ENCODE results near the gene ATP9A. TPM values are rescaled to one million over a fixed set of nuclear protein-coding genes. Genes with fewer than 3 reads are reported as not detected.

ATP9A gene
- total RNA-seq, 4 donors from 2014 or later: 36.1 to 47.4 (median 38.1) TPM

DNA sequence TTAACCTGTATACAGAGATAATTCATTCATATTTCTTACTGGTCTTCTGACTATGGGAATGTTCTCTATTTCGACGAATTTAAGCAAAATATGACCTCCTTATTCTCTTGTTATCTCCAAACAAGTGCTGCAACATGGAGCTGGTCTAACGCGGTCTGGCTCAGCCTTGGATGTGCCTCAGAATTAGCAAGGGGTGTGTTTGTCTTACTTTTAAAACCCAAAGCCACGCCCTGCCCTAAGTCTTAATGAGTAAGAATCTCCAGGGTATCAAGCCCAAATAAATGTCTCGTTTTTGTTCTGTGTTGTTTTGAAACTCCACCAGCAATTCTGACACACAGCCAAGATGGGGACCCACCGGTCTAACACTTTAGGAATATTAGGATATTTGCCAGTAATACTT lies 99.2 kb downstream of the ATP9A start:
- Histone ChIP-seq H3K9me3 (no peaks in the 10 kb centered on the region), H3K36me3 (peaks cover 0 to 38% (median 0%) of the 10 kb centered on the region in 3 donors), H3K27me3 (no peaks in the 10 kb centered on the region), H3K4me3 (no peak overlapping the region), H3K4me1 (no peaks in the 10 kb centered on the region), H3K27ac (peak overlapping the region in 2 of 4 donors; percentile 11 to 49)
- TF ChIP-seq EP300 (IDR thresholded peaks at IDR 0.05) (no peak), POLR2A (IDR thresholded peaks at IDR 0.05) (no peak)
- TF ChIP-seq, protein P1, sequence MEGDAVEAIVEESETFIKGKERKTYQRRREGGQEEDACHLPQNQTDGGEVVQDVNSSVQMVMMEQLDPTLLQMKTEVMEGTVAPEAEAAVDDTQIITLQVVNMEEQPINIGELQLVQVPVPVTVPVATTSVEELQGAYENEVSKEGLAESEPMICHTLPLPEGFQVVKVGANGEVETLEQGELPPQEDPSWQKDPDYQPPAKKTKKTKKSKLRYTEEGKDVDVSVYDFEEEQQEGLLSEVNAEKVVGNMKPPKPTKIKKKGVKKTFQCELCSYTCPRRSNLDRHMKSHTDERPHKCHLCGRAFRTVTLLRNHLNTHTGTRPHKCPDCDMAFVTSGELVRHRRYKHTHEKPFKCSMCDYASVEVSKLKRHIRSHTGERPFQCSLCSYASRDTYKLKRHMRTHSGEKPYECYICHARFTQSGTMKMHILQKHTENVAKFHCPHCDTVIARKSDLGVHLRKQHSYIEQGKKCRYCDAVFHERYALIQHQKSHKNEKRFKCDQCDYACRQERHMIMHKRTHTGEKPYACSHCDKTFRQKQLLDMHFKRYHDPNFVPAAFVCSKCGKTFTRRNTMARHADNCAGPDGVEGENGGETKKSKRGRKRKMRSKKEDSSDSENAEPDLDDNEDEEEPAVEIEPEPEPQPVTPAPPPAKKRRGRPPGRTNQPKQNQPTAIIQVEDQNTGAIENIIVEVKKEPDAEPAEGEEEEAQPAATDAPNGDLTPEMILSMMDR (IDR thresholded peaks at IDR 0.05): no peak
- 70 to 77% methylated on average over 7 of the region's 7 CpGs for WGBS, 2 donors
- DNase-seq (ENCODE audit: low spot score in 2 of 2): no peak

DNA sequence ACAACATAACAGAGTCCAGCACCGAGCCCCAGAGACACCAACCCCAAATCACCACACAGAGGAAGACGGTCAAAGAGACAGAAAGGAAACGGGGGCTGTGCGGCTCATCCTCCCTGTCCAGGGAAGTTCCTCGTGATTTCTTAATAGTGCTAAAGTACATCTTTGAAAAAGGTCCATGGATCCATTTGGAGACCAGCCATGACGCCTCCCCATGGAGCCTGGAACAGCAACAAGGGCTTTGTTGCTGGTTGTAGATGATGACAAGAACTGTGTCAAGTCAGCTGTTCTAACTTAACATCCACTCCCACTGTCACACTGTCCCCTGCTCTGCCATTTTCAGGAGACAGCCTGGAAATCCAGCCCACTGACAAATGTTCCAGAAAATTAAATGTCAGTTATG lies 99.7 kb downstream of the ATP9A start:
- TF ChIP-seq POLR2A (IDR thresholded peaks at IDR 0.05) (no peak), EP300 (IDR thresholded peaks at IDR 0.05) (no peak)
- TF ChIP-seq, protein P1 (IDR thresholded peaks at IDR 0.05): no peak
- no peak for DNase-seq (ENCODE audit: low spot score in 2 of 2)
- Histone ChIP-seq H3K4me1 (no peaks in the 10 kb centered on the region), H3K27me3 (no peaks in the 10 kb centered on the region), H3K4me3 (no peak overlapping the region), H3K36me3 (peaks cover 0 to 34% (median 0%) of the 10 kb centered on the region in 3 donors), H3K27ac (peak overlapping the region in 2 of 4 donors; percentile 11 to 49), H3K9me3 (no peaks in the 10 kb centered on the region)
- 87% methylated on average over 6 of the region's 6 CpGs for WGBS, 2 donors

DNA sequence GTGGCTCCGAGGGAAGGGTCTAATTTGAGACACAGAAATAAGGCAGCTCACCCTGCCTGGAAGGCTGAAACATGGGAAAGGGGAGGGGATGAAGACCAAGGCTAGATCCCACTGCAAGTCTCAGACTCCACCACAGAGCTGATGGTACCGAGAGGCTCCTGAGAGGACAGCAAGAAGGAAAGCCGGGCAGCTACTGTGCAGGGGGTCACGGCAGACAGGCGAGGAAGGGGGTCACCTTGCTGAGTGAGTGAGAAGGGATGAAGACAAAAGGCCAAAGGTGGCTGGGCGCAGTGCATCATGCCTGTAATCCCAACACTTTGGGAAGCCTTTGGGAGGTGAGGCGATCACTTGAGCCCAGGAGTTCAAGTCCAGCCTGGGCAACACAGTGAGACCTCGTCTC lies 100.7 kb downstream of the ATP9A start:
- Histone ChIP-seq H3K4me3 (no peak overlapping the region), H3K36me3 (peaks cover 0 to 29% (median 0%) of the 10 kb centered on the region in 3 donors)
- WGBS, 2 donors: 91 to 95% methylated on average over 8 of the region's 8 CpGs

DNA sequence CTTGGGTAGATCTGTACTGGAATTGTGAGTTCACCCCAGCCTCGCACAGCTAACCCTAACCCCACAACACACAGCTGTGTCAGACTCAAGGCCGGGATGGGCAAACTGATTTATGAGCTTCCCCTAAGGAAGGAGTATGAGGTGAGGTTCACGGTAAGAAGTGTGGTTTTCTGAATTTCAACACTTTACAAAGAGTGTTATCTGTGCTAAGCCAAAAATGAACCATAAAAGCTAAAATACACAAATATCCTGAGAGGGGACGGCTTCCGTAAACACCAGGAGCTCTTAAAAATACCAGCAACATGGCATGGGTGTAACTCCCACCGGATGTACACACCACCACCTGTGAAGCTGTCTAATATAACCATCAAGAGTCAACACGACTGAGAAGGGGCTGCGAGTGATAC lies 101.2 kb downstream of the ATP9A start:
- WGBS, 2 donors: 79 to 80% methylated on average over 8 of the region's 8 CpGs
- no peak for DNase-seq (ENCODE audit: low spot score in 2 of 2)
- Histone ChIP-seq H3K36me3 (peaks cover 0 to 29% (median 0%) of the 10 kb centered on the region in 3 donors), H3K27ac (no peak overlapping the region), H3K27me3 (no peaks in the 10 kb centered on the region), H3K4me3 (no peak overlapping the region), H3K4me1 (no peaks in the 10 kb centered on the region), H3K9me3 (no peaks in the 10 kb centered on the region)
- TF ChIP-seq EP300 (IDR thresholded peaks at IDR 0.05): no peak
- no peak for TF ChIP-seq POLR2A (IDR thresholded peaks at IDR 0.05)
- TF ChIP-seq, protein P1 (IDR thresholded peaks at IDR 0.05): no peak

More for the DNA sequence above, 100.7 kb downstream of the ATP9A start:
- Histone ChIP-seq H3K9me3 (no peaks in the 10 kb centered on the region), H3K27ac (no peak overlapping the region), H3K27me3 (no peaks in the 10 kb centered on the region), H3K4me1 (no peaks in the 10 kb centered on the region)
- TF ChIP-seq, protein P1 (IDR thresholded peaks at IDR 0.05): no peak
- no peak for TF ChIP-seq EP300 (IDR thresholded peaks at IDR 0.05)
- TF ChIP-seq POLR2A (IDR thresholded peaks at IDR 0.05): no peak
- no peak for DNase-seq (ENCODE audit: low spot score in 2 of 2)

DNA sequence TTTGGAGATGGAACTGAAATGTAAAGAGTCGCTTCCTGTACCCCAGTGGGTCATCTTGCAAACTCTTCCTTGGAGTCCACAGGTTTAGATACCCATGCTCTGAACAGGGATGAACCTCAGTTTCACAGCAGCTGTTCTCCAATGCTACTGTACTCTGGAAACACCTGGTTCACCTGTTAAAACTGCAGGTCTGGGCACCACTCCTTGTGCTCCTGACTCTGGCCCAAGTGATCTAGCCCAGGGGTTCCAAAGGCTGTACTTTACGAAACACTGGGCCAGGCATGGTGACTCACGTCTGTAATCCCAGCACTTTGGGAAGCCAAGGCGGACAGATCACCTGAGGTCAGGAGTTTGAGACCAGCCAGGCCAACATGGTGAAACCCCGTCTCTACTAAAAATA lies 102.1 kb downstream of the ATP9A start:
- WGBS, 2 donors: 97% methylated on average over 5 of the region's 5 CpGs
- DNase-seq (ENCODE audit: low spot score in 2 of 2): no peak
- Histone ChIP-seq H3K27me3 (no peaks in the 10 kb centered on the region), H3K36me3 (peaks cover 0 to 25% (median 0%) of the 10 kb centered on the region in 3 donors), H3K4me1 (no peaks in the 10 kb centered on the region), H3K9me3 (no peaks in the 10 kb centered on the region), H3K27ac (no peak overlapping the region), H3K4me3 (no peak overlapping the region)
- TF ChIP-seq EP300 (IDR thresholded peaks at IDR 0.05) (no peak), POLR2A (IDR thresholded peaks at IDR 0.05) (no peak)
- TF ChIP-seq, protein P1 (IDR thresholded peaks at IDR 0.05): no peak

All from tibial nerve (tissue), 4 donors.